ENCODE measurements around the gene PRR5L.

Gene PRR5L

DNA sequence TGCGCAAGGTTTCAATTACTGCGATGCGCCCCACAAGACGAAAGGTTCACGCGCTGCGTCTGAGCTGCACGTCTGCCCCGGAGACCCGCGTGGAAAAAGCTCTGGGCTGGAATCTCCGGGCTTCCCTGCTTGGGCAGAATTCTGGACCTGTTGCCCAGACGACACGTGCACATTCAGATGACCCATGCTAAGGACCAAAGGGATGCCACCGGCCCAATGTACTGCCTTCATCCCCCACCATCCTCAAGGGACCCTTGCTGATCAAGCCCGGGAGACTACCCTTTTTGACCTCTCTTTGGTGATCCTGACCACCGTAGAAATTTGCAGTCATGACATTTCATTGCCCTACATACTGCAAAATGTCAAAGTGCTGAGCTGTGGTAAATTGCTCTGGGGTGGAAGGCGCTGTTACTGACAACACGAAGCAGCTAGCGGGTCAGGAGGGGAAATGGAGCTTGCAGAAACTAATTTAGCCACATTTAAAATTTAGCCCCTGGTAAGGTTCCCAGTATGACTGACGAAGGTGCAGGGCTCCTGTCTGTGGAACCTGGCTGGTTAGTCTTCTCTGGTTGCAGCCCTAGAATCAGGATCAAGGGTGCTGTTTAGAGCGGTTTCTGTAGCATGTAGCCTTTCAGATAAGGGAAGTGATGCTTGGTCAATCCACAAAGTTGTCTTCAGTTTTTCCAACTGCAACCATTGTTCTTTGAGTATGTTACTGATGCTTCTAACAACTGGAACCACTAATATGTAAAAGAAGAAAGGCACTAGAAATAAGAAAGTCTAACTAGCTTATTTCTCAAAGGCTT is 81.9 kb downstream of the PRR5L start:
- peaks cover 33% of the 10 kb centered on the region for H3K27me3 Mint-ChIP-seq (ENCODE audit: low read depth)
- peak overlapping the region; percentile 83 for H3K27ac Mint-ChIP-seq
- peaks cover 49% of the 10 kb centered on the region for H3K4me1 Mint-ChIP-seq (ENCODE audit: low read depth)
- H3K9me3 Mint-ChIP-seq: no peaks in the 10 kb centered on the region
- peaks cover 37% of the 10 kb centered on the region for H3K36me3 Mint-ChIP-seq (ENCODE audit: low read depth)
- peak overlapping the region; percentile 94 for H3K4me3 Mint-ChIP-seq

DNA sequence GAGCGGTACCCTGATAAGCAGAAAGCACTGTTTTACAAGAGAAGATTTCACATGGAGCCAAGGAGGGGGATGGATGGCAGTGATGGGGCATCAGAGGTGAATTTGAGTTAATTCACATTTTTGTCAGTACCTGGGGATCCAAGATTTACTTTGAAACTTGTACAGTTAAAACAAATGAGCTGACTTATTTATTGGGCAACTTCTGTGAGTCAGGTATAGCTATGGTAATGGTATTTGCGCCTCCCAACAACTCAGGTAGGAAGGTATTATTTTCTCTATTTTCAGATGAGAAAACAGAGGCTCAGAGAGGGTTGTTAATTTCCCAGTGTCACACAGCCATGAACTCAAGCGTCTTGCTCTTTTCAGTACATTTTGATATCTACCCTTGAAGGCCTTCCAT is 83.6 kb downstream of the PRR5L start:
- peaks cover 58% of the 10 kb centered on the region for H3K4me1 Mint-ChIP-seq (ENCODE audit: low read depth)
- H3K4me3 Mint-ChIP-seq: peak overlapping the region; percentile 94

DNA sequence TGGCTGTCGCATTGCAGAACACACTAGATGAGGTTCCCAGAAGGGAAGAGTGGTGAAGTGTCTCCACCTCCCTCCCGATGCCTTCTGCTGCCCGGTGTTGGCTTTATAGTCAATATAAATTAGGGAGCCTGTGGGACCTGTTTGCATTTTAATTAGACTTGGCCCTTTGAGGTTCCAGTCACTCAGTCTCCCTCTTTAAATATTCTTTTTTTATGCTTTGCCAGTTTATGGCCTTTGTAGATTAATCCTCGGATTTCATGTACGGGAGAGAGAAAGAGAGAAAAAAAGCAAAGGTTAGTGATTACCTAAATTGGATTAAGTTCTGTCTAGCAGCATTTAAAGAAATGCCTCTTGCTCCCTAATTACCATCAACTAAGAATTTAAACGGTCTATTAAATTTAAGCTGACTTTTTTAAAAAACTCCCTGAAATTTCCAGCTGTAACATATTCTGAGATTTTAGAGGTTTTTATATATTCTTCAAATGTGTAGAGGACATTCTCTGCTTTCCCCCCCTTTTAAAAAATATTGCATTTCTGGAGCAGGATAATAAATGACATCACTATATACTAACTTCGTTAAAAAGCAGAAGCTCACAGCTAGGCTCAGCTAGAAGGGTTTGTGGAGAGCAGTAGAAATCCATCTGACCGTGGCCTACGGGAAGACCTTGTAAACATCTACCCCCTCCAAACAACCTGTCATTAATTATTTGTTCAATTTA is 84.4 kb downstream of the PRR5L start:
- peaks cover 63% of the 10 kb centered on the region for H3K4me1 Mint-ChIP-seq (ENCODE audit: low read depth)
- H3K4me3 Mint-ChIP-seq: peak overlapping the region; percentile 36
- no peak overlapping the region for H3K27ac Mint-ChIP-seq

More for the DNA sequence above, 83.6 kb downstream of the PRR5L start:
- Mint-ChIP-seq H3K27ac (no peak overlapping the region), H3K9me3 (no peaks in the 10 kb centered on the region), H3K36me3 (ENCODE audit: low read depth) (peaks cover 47% of the 10 kb centered on the region), H3K27me3 (ENCODE audit: low read depth) (peaks cover 16% of the 10 kb centered on the region)

DNA sequence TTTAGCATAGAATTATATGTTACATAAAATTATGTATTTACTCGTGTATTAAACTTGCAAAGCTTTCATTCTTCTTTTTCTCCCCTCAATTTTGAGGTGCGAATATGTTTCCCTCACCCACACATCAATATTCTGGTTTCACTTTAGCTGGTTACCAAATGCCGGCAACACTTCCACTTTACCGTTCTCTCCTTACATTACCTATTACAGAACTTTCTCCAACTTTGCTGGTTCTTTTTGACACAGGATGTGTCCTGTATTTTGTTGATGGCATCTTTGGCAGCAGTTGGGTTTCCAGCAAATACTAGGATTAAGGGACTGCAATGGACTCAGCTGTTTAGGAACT is 84.9 kb downstream of the PRR5L start:
- H3K36me3 Mint-ChIP-seq (ENCODE audit: low read depth): peaks cover 53% of the 10 kb centered on the region
- peaks cover 3% of the 10 kb centered on the region for H3K27me3 Mint-ChIP-seq (ENCODE audit: low read depth)
- peak overlapping the region; percentile 63 for H3K4me3 Mint-ChIP-seq
- peak overlapping the region; percentile 32 for H3K27ac Mint-ChIP-seq
- no peaks in the 10 kb centered on the region for H3K9me3 Mint-ChIP-seq
- peaks cover 63% of the 10 kb centered on the region for H3K4me1 Mint-ChIP-seq (ENCODE audit: low read depth)

More for the DNA sequence above, 84.4 kb downstream of the PRR5L start:
- H3K9me3 Mint-ChIP-seq: no peaks in the 10 kb centered on the region
- H3K27me3 Mint-ChIP-seq (ENCODE audit: low read depth): peaks cover 9% of the 10 kb centered on the region
- H3K36me3 Mint-ChIP-seq (ENCODE audit: low read depth): peaks cover 53% of the 10 kb centered on the region

DNA sequence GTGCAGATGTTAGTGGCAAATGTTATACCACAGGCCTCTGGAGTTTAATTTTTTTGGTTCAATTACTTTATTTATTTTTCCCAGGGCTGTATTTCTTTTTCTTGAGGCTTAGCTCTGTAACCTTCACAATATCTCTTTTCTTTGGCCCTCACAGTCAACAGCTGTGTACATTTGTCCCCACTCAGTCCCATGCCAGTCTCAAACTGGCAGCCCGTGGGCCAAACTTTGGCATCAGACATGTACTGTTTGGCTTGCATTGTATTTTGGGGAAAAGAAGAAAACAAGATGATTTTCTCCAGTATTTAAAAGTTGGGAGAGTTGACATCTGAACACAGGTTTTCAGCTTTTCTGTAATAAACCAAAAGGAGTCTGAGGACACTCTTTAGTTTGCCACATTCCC is 87.1 kb downstream of the PRR5L start:
- Mint-ChIP-seq H3K9me3 (no peaks in the 10 kb centered on the region), H3K4me1 (ENCODE audit: low read depth) (peaks cover 70% of the 10 kb centered on the region), H3K4me3 (no peak overlapping the region), H3K36me3 (ENCODE audit: low read depth) (peaks cover 59% of the 10 kb centered on the region), H3K27ac (peak overlapping the region; percentile 56), H3K27me3 (ENCODE audit: low read depth) (no peaks in the 10 kb centered on the region)

DNA sequence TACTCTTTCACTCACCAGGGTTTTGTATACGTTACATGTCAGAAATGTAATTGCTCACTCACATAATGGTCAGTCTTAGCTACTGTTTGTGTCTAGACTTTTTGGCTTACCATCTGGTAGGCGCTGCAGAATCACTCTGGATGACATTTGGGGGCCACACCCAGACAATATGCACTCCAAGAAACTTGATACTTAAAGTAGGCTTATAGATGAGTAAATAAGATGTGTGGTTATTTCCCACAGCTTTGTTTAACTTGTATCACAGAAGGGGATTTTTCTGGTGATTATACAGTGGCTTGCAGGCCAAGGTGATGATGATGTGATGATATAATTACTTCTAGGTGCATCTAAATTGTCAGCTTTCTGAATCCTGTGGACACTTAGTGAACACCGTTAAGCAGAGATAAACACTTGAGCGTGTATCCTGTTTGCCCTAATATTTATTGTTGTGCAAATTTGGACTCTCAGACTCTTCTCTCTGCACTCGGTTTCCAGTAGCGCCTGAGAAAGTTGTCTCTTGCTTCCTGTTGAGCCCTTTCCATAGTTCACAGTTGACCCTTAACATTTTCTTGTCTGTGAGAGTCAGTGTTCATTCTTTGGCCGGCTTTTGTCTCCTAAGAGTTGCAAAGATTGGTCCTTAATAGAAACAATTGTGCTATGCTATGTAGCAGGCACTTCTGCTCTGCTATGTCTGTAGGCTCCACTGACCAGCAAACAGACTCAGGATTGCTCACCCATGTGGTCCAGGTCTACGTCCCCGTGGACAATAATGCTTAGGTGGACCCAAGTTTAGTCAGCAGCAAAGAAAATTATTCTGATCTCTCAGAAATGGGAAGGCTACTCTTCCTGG is 89.3 kb downstream of the PRR5L start:
- Mint-ChIP-seq H3K27me3 (ENCODE audit: low read depth) (no peaks in the 10 kb centered on the region), H3K27ac (peak overlapping the region; percentile 82), H3K4me3 (peak overlapping the region; percentile 66), H3K4me1 (ENCODE audit: low read depth) (peaks cover 60% of the 10 kb centered on the region), H3K36me3 (ENCODE audit: low read depth) (peaks cover 44% of the 10 kb centered on the region), H3K9me3 (no peaks in the 10 kb centered on the region)

DNA sequence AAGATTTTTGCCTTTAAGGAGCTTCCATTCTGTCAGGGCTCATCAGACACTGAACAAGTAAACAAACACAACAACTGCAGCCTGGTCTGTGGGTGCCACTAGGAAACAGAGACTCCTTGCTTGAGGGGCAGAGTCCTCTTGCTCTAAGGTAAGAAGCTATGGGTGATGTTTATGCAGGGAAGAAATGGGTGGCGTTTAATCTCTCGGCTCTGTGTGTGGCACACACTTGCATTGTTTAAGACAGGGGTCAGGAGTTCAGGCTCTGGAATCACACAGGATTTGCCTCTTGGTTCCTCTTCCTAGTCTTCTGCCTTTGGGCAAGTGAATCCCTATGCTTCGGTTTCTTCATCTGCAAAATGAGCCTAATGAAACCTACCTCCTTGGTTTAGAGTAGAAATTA is 90.3 kb downstream of the PRR5L start:
- Mint-ChIP-seq H3K9me3 (no peaks in the 10 kb centered on the region), H3K27ac (peak overlapping the region; percentile 63), H3K4me3 (peak overlapping the region; percentile 10), H3K4me1 (ENCODE audit: low read depth) (peaks cover 65% of the 10 kb centered on the region), H3K36me3 (ENCODE audit: low read depth) (peaks cover 42% of the 10 kb centered on the region), H3K27me3 (ENCODE audit: low read depth) (no peaks in the 10 kb centered on the region)

DNA sequence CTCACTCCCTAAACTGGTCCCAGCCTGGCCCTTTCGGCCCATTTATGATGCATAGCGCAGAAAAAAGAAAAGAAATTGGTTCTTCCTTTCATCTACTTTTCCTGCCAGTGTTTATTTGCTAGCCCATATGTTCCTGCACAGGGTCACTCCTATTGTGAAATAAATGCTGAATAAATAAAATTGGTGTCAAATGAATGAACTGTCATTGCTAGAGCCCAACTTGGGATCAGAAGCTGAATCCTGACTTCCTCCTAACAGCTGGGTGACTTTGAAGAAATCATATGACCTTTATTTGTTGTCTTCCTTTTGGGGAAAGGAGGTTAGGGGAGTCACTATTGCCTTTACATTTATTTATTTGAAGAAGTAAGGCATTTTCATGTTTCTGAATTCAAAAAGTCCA is 92.0 kb downstream of the PRR5L start:
- Mint-ChIP-seq H3K27ac (no peak overlapping the region), H3K4me1 (ENCODE audit: low read depth) (peaks cover 71% of the 10 kb centered on the region), H3K9me3 (no peaks in the 10 kb centered on the region)

DNA sequence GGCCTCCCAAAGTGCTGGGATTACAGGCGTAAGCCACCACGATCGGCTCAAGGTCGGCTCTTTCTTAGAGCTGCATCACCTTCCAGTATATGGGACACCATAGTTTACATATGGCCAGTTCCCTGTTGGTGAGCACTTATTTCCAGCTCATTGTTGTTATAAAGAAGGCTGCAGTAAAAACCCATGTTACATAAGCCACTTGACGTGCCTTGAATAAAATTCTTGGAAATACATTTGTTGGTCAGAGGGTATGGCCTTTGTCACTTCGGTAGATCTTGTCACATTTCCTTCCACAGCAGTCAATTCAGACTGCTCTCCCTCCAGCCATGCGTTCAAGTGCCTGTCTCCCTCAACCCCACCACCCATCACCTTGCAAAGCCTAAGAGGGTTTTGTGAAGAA is 92.9 kb downstream of the PRR5L start:
- peak overlapping the region; percentile 22 for H3K27ac Mint-ChIP-seq
- H3K27me3 Mint-ChIP-seq (ENCODE audit: low read depth): no peaks in the 10 kb centered on the region
- H3K36me3 Mint-ChIP-seq (ENCODE audit: low read depth): peaks cover 44% of the 10 kb centered on the region
- H3K9me3 Mint-ChIP-seq: no peaks in the 10 kb centered on the region
- peaks cover 76% of the 10 kb centered on the region for H3K4me1 Mint-ChIP-seq (ENCODE audit: low read depth)
- no peak overlapping the region for H3K4me3 Mint-ChIP-seq

More for the DNA sequence above, 92.0 kb downstream of the PRR5L start:
- Mint-ChIP-seq H3K36me3 (ENCODE audit: low read depth) (peaks cover 41% of the 10 kb centered on the region), H3K27me3 (ENCODE audit: low read depth) (no peaks in the 10 kb centered on the region), H3K4me3 (no peak overlapping the region)

DNA sequence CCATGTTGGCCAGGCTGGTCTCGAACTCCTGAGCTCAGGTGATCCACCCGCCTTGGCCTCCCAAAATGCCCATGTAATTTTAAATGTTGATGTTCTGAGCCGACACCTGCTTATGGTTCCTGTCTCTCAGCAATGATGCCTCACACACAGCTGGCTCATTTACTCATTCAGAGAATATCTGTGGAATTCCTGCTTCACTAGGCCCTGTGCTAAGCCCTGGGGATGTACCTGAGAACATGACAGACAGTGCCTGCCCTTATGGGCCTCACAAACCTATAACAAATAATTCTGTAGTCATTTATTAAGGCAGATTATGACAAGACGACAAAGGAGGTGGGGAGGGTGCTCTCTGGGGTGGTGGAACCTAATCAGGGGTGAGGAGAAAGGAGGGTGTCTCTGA is 93.7 kb downstream of the PRR5L start:
- H3K36me3 Mint-ChIP-seq (ENCODE audit: low read depth): peaks cover 44% of the 10 kb centered on the region
- H3K9me3 Mint-ChIP-seq: no peaks in the 10 kb centered on the region
- peak overlapping the region; percentile 57 for H3K27ac Mint-ChIP-seq
- no peaks in the 10 kb centered on the region for H3K27me3 Mint-ChIP-seq (ENCODE audit: low read depth)
- H3K4me3 Mint-ChIP-seq: peak overlapping the region; percentile 0
- H3K4me1 Mint-ChIP-seq (ENCODE audit: low read depth): peaks cover 76% of the 10 kb centered on the region

DNA sequence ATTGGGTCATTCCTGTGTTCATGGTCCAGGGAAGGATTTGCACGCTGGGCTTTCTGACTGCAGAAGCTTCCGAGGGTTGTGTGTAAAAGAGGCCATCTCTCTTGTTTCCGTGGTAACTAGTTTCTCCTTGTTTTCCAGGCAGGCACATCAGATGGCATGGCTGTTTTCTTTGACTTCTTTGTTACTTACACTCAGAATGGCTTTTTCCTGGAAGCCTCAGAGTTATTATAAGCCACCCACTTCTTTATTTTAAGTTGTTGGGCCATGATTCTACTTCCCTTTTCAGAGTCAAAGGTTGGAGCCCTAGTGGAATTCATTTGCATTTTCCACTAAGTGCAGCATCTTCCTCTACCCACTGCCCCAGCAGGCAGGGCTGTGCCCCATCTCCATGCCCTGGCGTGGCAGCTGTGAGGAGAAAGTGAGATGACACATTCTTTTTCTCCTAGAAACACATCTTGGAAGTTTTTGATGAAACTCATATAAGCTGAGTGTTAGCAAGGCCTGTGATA is 94.9 kb downstream of the PRR5L start:
- Mint-ChIP-seq H3K27me3 (ENCODE audit: low read depth) (no peaks in the 10 kb centered on the region), H3K36me3 (ENCODE audit: low read depth) (peaks cover 44% of the 10 kb centered on the region), H3K4me1 (ENCODE audit: low read depth) (peaks cover 68% of the 10 kb centered on the region), H3K9me3 (no peaks in the 10 kb centered on the region), H3K4me3 (peak overlapping the region; percentile 55), H3K27ac (peak overlapping the region; percentile 74)

DNA sequence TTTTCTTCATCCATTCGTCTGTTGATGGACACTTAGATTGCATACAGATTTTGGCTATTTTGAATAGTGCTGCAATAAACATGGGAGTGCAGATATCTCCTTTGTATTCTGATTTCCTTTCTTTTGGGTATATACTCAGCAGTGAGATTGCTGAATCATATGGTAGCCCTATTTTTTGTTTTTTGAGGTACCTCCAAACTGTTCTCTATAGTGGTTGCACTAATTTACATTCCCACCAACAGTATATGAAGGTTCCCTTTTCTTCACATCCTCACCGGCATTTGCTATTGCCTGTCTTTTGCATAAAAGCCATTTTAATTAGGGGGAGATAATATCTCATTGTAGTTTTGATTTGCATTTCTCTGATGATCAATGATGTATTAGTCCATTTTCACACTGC is 96.1 kb downstream of the PRR5L start:
- Mint-ChIP-seq H3K27me3 (ENCODE audit: low read depth) (no peaks in the 10 kb centered on the region), H3K9me3 (no peaks in the 10 kb centered on the region), H3K4me1 (ENCODE audit: low read depth) (peaks cover 60% of the 10 kb centered on the region), H3K36me3 (ENCODE audit: low read depth) (peaks cover 37% of the 10 kb centered on the region), H3K27ac (peak overlapping the region; percentile 64), H3K4me3 (peak overlapping the region; percentile 32)

DNA sequence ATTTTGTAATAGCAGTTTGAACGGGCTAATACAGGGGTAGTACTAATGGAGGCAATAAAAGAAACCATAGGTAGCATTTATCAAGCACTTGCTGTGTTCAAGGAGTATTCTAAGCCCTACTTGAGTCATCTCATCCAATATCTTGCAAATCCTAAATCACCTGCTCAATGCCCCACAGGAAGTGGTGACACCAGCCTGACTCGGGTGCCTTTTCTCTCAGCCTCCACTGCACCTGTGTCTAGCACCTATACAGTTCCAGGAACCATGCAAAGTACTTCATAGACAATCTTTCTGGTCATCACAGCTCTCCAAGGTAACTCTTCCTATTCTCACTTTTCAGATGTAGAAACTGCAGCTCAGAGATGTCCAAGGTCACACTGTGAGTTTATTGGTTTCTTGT is 98.0 kb downstream of the PRR5L start:
- Mint-ChIP-seq H3K36me3 (ENCODE audit: low read depth) (peaks cover 44% of the 10 kb centered on the region), H3K4me3 (peak overlapping the region; percentile 41), H3K27me3 (ENCODE audit: low read depth) (no peaks in the 10 kb centered on the region), H3K9me3 (no peaks in the 10 kb centered on the region), H3K4me1 (ENCODE audit: low read depth) (peaks cover 57% of the 10 kb centered on the region), H3K27ac (peak overlapping the region; percentile 65)

DNA sequence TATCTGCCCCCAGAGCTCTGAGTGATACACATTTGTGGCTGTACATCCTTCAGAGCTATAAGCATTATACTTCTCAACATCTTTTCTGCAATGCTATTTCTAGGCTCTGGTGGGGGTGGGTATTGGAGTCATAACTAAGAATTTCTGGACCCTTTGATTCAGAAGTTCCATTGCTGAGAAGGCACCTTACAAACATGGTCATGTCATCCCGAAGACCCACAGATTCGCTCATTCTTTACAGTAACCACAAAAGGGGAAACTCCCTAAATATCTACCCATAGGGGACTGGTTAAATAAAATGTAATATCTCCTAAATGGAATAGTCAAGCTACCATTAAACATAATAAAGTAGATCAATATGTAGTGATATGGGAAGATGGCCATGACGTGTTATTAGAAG is 98.8 kb downstream of the PRR5L start:
- Mint-ChIP-seq H3K4me1 (ENCODE audit: low read depth) (peaks cover 59% of the 10 kb centered on the region), H3K27me3 (ENCODE audit: low read depth) (no peaks in the 10 kb centered on the region), H3K27ac (peak overlapping the region; percentile 65), H3K9me3 (no peaks in the 10 kb centered on the region), H3K4me3 (no peak overlapping the region), H3K36me3 (ENCODE audit: low read depth) (peaks cover 50% of the 10 kb centered on the region)

Measured in T-helper 1 cell treated with Interleukin-12 subunit alpha and Interleukin-12 subunit beta and Interleukin-4 antibody, amounts not matched to agents 30 μg/mL and 1 μg/mL, for 36 hours (primary cell).